ENCODE results near the gene BMP7.

Gene BMP7

DNA sequence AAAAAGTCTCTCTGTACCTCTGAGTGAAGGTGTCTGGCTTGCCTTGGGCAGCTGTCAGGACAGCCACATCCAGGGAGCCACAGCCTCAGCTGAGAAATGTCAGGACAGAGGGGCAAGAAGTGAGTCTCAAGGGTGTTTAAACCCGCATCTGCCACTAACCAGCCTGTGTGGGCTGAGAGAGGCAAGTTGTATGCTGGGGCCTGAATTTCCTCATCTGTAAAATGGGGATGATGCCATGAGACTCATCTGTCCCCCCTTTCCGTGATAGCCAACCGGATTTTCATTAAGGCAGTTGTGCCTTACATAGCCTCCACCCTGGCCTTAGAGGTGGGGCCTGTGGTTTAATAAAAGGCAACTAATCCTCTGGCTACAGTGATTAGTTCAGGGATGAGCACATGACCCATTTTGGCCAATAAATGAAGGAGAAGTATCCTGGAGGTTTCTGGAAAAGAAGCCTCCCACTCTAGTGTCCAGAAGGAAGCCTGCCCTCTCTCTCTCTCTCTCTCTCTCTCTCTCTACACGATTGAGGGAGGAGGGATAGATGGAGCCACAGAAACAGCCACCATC, 79.3 kb downstream of the BMP7 start:
- no peak for DNase-seq

DNA sequence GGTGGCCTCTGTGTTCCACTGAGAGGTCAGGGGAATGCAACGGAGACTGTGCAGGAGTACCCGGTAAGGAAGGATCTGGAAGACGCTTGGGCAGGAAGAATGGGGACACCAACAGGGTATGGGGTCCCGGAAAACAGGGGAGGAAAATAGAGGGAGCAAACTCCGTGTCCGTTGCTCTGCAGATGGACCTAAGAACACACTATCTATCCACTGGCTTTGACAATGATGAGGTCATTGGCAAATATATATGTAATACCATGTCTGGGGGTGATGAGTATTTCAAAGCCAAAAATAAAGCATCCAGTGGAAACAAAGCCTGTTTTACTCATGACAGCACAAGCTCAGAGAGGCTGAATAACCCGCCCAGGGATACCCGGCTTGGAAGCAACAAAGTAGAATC, 80.2 kb downstream of the BMP7 start:
- DNase-seq: no peak

DNA sequence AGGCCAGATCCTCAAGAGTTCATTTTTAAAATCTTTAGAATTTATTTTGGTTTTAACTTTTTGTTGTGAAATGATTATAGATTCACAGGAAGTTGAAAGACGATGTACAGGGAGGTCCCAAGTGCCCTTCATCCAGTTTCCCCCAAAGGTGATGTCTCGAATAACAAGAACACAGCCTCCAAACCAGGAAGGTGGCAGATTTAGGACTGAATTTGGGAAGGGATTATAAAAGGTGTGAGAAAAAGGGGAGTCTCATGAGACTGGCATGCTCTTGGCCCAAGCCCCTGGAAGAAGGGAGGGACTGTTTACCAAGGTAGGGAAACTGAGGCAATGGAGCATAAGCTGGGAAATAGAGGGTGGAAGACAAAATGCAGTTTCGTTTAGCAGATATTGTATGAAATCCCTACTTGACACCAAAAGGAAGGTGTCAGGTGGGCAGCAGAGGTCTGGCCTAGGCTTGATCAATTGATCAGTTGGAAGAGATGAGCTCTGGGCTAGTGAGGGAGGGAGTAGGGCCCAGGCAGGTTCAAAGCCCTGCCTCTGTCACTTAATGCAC, 81.2 kb downstream of the BMP7 start:
- no peak for DNase-seq

DNA sequence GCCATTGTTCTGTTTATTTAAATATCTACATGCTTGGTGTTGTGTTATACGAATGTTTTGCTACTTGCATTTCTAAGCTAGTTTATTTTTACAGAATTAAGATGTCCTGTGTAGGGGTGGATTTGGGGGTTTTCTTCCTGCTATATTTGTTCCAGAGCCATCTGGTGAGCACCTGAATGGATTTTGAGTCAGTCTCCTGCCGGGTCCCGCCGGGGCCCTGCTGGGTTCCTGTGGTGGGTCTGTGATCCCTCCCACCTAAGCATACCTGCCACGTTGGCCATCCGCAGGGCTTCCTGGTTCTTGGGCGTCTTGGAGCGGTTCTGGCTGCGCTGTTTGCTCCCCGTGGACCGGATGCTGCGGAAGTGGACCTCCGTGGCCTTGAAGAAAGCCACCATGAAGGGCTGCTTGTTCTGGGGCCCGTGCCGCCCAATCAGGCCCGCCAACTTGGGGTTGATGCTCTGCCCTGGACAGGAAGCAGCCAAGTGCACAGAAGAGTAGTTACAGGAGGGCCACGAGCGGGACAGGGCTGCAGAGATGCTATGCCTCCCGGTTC, 82.9 kb downstream of the BMP7 start:
- no peak for DNase-seq

DNA sequence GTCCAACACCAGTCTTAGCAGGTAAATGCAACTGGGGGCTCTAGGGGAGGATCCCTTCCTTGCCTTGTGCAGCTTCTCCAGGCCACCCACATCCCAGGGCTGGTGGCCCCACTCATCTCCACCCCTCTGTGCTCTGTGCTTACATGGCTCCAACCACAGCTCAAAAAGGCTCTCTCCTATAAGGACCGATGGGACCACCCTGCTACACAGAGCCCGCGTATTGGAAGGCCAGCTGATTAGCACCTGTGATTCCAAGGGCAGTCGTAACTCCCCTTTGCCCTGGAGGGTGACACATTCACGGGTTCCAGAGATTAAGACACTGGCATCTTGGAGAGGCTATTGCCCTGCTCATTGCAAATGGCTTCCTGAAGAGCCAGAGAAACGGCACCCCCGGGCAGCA, 84.8 kb downstream of the BMP7 start:
- no peak for DNase-seq

DNA sequence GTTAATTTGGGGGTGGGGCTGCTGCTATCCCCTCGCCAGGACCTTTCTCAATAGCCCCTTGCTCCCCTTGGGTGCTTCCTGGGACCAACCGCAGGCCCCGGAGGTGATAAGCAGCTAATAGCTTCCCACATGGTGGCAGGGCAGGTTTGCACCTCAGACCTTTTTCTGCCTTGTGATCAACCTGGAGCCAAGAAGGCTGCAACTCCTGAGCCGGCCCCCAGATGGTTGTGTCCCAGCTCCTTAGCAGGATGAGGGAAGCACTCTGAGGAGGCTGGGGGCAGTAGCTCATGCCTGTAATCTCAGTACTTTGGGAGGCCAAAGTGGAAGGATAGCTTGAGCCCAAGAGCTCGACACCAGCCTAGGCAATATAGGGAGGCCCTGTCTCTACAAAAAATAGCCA, 85.5 kb downstream of the BMP7 start:
- DNase-seq: no peak

DNA sequence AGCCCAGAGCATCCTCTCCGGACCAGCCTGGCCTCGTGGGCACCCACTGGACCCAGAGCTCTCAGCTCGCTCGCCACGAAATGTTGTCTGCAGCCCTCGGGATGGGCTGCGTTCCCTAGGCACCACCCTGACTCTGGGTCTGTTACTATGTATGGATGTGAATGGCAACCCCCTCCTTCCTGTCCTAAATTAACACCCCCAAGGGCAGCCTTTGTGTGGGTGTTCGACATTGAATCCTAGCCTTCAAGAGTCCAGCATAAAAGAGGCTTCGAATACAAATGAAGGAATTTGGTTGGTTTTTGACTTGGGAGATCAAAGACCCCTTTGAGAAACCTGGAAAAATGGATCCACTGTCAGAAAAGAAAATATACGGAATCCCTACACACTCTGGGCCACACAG, 86.1 kb downstream of the BMP7 start:
- no peak for DNase-seq

DNA sequence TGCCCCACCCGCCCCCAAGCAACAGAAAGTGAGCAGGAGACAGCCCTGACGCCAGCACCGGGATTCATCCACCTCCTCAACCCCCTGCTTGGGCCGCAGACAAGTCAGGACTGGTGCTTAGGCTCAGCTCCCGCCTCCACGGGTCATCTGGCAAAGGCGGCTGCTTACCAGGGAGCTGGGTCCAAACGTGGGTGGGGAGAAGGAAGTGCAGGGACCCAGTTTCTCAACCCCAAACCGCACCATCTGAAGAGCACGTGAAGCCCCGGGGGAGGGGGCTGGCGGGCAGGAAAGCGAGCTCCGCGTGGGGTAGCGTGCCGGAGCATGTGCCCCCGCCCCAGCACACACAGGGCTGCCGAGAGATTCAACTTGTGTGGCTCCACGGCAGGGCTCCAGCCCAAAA, 87.2 kb downstream of the BMP7 start:
- no peak for DNase-seq

DNA sequence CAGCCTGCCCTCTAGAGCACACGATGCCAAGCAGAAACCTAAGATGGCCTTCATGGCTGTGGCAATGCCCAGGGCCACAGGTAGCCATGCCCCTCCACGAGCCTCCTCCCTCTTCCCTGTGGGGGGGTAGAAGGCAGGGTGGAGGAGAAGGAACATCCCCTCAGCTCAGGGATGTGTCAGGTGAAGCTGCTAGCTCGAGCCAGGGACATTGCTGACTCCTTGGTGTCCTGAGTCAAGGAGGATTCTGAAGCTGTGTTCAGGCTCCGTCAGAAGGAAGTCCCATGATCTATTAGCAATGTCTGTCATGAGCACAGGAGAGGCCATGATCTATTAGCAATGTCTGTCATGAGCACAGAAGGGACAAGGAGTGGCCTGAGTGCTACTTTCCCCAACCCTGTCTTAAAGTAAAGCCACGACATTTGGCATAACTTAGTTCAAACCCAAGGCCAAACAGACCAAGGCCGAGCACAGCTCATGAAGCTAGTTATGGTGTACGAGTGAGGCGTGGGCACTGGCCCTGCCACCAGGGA, 87.8 kb downstream of the BMP7 start:
- no peak for DNase-seq

DNA sequence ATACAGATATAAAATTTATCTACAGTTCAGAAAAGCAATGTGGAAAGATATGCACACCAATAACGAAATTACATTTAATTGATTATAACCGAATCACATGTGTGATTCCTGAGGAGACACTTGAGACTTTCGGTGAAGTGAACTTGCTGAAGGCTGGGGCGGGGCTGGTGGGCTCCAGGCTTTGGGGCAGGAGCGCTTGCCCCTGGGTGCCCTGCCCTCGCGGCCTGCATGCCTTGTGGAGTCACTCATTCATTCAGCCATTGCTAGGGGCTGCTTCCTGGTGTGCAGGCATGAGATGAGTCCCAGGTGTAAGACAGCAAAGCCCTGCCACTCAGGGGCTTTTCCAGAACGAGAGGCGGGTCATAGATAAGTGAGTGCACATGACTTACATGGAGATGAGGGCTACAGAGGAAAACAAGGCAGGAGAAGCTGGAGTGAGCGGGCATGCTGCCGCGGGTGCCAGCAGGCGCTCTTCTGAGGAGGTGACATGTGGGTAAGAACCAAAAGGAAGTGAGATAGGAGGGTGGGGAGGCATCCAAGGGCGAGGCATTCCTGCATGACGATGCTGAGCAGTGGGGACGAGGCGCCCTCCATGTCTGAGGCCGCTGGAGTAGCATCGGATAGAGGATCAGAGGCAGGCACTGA, 88.7 kb downstream of the BMP7 start:
- no peak for DNase-seq

DNA sequence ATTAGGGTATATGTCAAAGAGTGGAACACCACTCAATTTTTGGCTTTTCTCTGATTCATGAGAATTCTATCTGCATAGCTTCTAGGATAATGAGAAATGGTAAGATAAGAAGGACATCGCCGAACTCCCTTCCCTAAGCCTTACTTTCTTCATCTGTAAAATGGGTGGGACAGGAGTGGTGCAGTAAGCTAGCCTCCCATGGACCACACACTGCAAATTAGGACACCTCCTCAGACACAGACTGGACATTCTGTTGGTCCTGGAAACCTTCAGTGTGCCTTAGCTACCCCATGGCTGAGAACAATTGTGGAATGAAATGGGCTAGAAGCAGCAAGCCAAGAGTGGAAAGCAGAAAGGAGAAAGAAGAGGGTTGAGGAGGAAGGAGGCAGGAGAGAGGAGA, 89.6 kb downstream of the BMP7 start:
- DNase-seq: no peak

DNA sequence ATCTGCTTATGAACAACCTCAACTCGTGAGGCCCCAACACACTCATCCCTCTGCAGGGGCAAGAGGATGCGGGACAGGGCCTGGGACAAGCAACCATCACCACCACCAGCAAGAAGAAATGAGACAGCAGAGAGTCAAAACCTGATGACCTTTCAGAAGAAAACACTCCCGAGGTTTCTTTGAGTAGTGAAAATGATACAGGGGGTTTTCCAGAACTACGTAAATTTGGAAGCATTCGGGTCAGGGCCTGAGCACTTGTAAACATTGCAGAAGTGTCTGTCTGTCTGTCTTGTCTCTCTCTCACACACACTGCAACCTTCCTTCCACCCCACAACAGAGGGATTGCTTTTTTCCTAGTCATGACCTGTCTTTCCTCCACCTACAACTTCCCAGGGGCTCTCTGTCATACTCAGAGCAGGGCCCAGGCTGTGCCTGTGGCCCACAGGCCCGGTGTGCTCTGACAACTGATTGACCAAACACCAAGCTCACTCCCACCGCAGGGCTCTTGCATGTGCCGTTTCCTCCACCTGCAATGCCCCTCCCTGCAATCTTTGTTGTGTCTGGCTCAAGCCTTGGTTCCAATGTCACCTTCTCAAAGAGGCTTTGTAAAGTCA, 90.9 kb downstream of the BMP7 start:
- no peak for DNase-seq

DNA sequence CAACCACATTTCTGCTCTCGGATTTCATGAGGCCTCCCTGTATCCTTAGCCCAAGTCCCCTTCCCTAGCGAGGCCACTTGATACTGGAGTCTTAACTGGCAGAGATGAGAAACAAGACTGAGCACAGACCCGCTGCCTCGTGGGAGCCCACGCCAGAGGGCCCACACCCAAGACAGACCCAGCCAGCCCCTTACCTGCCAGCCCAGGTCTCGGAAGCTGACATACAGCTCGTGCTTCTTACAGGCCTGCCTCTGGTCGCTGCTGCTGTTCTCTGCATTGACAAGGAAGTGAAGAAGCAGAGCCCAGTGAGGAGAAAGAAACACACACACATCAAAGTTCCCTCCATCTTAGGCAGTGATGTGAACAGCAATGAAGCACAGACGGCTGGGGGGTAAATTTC, 91.7 kb downstream of the BMP7 start:
- DNase-seq: no peak

DNA sequence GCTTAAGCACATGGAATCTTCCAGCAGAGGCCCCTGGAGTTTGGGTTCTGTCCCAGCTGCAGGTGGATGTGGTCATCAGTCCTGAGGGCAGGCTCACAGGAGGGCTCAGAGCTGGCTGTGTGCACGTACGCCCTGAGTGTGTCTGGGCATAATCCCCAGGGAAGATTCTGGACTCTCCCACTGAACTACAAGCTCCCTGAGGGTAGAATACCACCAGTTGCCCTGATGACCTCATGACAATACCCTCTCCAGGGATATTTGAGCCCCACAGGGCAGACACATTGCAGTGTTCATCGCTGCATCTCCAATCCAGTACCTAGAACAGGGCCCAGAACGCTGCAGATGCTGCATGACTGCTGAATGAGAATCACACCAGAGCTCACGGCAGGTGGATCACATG, 92.5 kb downstream of the BMP7 start:
- no peak for DNase-seq

DNA sequence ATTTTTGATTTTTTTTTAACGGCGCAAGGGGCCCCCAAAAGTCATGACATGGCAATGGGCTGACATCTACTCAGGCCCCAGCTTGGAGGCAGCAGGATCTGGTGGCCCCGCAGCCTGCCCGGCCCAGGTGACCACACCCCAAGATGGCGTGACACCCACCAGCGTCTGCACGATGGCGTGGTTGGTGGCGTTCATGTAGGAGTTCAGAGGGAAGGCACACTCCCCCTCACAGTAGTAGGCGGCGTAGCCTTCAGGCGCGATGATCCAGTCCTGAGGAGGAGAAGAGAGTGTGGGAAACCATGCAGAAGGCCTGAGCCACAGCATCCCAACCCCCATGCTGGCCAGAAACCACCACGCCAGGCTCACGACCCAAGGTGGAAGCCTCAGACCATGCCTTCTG, 93.4 kb downstream of the BMP7 start:
- DNase-seq: no peak

DNA sequence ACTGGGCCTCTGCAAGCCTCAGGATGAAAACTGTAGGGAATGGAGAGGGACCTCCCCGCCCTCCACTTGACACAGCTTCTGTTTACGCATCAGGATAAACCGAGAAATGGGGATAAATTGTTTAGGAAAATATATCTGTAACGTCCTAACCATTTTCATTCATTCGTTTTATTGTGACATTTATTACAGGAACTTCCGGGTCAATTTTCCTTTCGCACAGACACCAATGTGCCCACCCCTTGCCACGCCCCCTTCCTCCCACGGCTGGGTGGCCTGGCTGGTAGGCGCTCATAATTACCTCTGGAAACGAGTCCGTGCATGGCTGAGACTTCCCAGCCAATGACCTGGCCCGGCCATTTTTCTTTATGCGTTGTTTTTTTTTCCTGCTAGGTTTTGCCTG, 96.1 kb downstream of the BMP7 start:
- DNase-seq: no peak

DNA sequence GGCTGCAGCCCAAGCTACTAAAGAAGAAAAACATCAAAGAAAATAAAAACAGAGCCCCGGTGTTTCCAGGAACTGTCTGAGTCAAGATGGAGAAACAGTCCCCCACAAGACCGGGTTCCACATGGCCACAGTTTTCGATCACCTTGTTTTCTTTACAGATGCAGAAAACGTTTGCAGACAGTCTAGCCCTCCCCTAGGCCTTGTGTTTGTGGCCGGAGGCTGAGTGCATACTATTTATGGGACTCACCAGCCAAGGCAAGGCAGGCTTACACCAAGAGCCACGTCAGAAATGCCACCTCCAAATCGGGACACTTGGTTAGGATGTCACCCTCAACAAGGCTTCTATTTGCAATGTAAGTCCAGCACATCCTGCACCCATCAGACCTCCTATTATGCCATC, 97.3 kb downstream of the BMP7 start:
- no peak for DNase-seq

DNA sequence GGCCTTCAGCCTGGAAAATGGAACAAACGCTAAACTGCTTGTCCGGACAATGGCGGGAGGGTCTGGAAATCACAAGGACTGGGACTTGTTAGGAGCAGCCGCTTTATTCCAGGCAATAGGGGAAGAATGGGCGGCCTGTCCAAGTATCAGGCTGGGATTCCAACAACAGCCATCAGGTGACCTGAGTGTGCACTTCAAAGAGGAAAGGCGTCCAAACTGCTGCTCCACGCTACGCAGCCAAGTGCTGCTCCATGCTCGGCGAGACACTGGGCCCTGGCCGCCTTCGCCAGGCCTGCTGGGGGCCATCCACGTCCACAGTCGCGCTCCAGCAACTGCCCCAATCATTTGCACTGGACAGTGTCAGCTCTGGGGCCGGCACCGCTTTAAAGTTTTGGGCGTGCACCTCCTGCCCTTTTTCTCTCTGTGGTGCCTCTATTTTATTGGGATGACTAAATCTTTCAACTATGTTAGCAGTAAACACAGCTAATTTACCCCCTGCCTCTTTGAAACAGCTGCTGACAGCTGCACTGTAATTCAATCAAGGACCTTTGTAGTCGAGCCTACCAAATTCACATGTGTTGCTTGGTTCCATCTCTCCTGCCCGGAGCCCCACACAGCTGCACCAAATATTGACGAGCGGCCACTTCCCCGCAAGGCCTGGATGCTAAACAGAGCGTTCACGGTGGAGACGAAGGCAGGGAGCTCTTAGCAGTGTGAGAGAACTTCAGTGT, 98.3 kb downstream of the BMP7 start:
- DNase-seq: no peak

DNA sequence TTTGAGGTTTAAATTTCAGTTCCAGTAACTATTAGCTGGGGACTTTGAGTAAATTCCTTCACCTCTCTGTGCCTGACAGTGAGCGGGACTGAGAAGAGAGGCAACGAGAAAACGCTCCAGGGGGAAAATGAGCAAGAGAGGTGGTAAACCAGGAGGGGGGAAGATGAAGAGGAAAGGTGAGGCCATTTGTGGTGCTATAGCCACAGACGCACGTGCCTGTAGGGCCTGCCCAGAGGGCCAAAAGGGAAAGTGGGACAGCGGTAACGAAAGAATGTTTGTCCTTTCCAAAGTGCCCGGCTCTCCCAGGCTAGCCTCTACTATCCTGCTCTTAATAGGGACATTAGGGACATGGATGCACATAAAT, 99.2 kb downstream of the BMP7 start:
- DNase-seq: no peak

DNA sequence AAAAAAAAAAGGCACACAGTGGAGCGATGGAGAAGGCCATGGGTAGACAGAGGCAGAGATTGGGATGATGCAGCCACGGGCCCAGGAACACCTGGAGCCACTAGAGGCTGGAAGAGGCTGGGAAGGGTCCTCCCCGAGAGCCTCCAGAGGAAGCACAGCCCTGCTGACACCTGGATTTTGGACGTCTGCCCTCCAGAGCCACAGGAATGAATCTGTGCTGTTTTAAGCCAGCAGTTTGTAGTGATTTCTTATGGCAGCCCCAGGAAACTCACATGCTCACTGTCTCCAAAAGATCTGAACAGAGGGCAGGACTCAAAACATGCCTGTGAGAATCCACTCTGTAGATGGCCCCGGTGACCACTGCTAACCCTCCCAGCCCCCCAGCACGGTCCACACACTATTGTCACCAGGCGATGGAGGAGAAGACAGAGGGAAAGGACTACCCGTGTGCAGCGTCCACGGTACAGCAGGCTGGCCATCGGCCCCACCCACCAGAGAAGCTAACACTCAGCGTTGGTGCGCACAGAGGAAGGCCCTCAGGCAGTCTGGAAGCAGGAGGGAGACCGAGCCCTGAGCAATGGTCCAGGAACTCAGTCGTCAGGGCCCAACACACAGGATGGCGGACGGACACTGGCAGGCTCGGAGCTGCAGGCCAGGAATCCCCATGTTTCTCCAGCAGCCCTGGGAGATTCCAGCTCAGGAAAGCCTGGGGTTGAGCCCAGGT, 99.7 kb downstream of the BMP7 start:
- DNase-seq: no peak

DNA sequence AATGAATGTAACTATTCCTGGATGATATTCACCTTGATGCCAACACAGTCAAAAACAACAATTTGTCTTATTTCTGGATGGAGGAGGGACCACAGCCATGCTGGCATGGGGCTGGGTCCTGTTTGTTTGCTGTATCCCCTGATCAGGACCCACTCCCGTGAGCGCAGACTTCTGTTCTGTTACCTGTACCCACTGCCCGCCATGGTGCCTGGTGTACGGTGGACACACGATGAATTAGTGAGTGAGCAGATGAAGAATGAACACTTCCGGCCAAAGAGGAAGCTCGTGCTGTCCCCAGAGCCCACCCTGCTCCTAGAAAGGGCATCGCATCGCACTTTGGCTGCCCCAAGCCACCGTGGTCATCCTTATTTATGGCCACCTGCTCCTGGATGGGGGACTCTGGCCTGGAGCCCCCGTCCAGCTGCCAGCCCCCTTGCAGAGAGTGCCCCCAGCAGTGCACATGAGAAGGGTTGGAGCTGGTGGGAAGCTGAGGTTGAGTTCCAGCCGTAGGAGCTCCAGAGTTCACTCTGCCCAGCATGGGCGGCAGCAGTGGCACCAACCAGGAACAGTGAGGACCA, 100.9 kb downstream of the BMP7 start:
- DNase-seq: no peak

DNA sequence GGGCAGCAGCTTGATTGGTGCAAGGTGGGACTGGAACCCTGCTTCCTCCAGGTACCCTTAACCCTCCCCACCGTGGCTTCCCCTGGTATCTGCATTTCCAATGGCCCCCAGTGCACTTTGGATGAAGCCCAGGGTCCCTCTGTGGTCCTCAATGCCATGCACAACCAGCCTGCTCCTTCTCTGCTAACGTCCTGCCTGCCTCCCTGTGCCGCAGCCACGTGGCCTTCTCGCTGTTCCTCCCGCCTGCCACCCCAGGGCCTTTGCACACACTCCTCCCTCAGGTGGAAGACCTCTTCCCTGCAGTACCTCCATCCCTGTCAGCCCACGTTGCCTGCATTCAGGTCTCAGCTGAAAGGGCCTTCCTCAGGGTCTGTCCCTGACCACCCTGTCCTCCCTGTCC, 101.6 kb downstream of the BMP7 start:
- DNase-seq: no peak

Data from activated T-cell treated with anti-CD3 and anti-CD28 coated beads for 4 hours (primary cell).